HEK293T (cell line): ENCODE measurements around the gene TPCN2.

ENCODE experiments used
- BHLHE40 ChIP-seq: fragments of 450-650 bp; IDR thresholded peaks from 2 replicates; pipeline ENCODE4 v1.6.1; 2016; ENCODE audit warnings: mild to moderate bottlenecking, moderate library complexity, borderline replicate concordance
- FOXA1 ChIP-seq: fragments of 450-650 bp; IDR thresholded peaks from 2 replicates; pipeline ENCODE4 v1.6.1; 2016; ENCODE audit warnings: mild to moderate bottlenecking
- FOXM1 ChIP-seq: fragments of 450-650 bp; IDR thresholded peaks from 2 replicates; pipeline ENCODE4 v1.6.1; 2017; ENCODE audit warnings: mild to moderate bottlenecking, borderline replicate concordance
- SP1 ChIP-seq: fragments of 450-650 bp; IDR thresholded peaks from 2 replicates; pipeline ENCODE4 v1.6.1; 2017
- SUZ12 ChIP-seq: fragments of 450-650 bp; IDR thresholded peaks from 2 replicates; pipeline ENCODE4 v1.6.1; 2016; ENCODE audit warnings: mild to moderate bottlenecking
- TARDBP ChIP-seq: fragments of 450-650 bp; IDR thresholded peaks from 2 replicates; pipeline ENCODE4 v1.6.1; 2016

GRCh38 chr11:69089258-69089657 lies 40.5 kb downstream of the TPCN2 start:
- TF ChIP-seq FOXM1 = no peak
- TF ChIP-seq TARDBP = no peak
- no peak for TF ChIP-seq SUZ12
- TF ChIP-seq SP1 = no peak
- no peak for TF ChIP-seq BHLHE40
- TF ChIP-seq FOXA1 = no peak
